ENCODE measurements around the gene GNPDA1. TPM values are rescaled to one million over a fixed set of nuclear protein-coding genes. Genes with fewer than 3 reads are reported as not detected.
A peak's percentile ranks its signal among the peaks of the same experiment; 100 is the strongest.

GNPDA1 gene
- total and polyA plus RNA-seq, 9 of the 15 experiments (the other 6 are each of a cell fraction or from before 2014, with no cell fraction given): 14.1 to 145 (median 52.2) TPM

DNA sequence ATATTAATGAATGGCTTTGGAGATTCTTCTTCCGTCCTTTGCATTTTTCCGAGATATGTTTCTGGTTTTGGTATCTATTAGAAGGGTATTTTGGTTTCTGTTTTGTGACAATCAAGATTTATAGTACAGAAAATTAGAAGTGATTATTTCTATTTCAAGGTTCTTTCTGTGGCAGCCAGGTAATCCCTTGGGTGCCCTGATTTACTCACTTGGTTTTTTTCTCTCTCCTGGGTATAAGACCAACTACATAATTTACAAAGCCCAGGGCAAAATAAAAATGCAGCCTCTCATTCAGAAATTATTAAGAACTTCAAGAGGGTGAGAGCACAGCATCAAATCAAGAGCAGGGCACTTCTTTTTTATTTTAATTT, 45.9 kb downstream of the GNPDA1 start:
- Histone ChIP-seq H3K27me3 (ENCODE audit: control insufficient read depth in 2 of 2, insufficient read depth in 2 of 2, low read length in 2 of 2) (no peaks in the 10 kb centered on the region), H4K20me1 (replicated peaks; ENCODE audit: control insufficient read depth, insufficient read depth, low read length) (no peaks in the 10 kb centered on the region), H2AFZ (ENCODE audit: low read depth, low read length) (peak overlapping the region; percentile 46; the same call in 1 of the 2 replicates), H3K36me3 (ENCODE audit: control insufficient read depth, insufficient read depth, low read length) (peaks cover 11% of the 10 kb centered on the region; the same call in 2 of the 3 replicates), H3K9me3 (replicated peaks; ENCODE audit: control insufficient read depth, insufficient read depth, low read depth, low read length) (no peaks in the 10 kb centered on the region), H3K9ac (ENCODE audit: insufficient read depth in 1 of 2, low read depth in 2 of 2, low read length in 2 of 2) (no peak overlapping the region), H3K4me2 (ENCODE audit: insufficient read depth, low read length) (no peak overlapping the region), H3K9me1 (ENCODE audit: control insufficient read depth, insufficient read depth, low read length) (no peaks in the 10 kb centered on the region), H3K79me2 (ENCODE audit: control insufficient read depth, insufficient read depth, low read length) (peaks cover 29% of the 10 kb centered on the region), H3K4me3 (no peak overlapping the region), H3K27ac (ENCODE audit: extremely low read depth, low read depth, low read length) (no peak overlapping the region), H3K4me1 (replicated peaks in 1 of 2; ENCODE audit: control insufficient read depth in 2 of 2, insufficient read depth in 2 of 2, low read length in 2 of 2) (peaks cover 9 to 14% of the 10 kb centered on the region in 2 experiments; a peak in 4 of 5 replicates)
- in situ Hi-C loops (cut with MboI): no loop called here
- DNase-seq (ENCODE audit: extremely low read depth in 1 of 4, low spot score in 3 of 4) (no peak), ATAC-seq (no peak), FAIRE-seq (no peak)
- TF ChIP-seq BRD4 (IDR thresholded peaks at IDR 0.05): no peak
- no peak for TF ChIP-seq POLR2G (IDR thresholded peaks at IDR 0.05; ENCODE audit: low read depth, low read length)
- TF ChIP-seq NCOA4 (IDR thresholded peaks at IDR 0.05; ENCODE audit: partially characterized antibody): no peak
- no peak for TF ChIP-seq TCF3 (CRISPR knock-in tag; IDR thresholded peaks at IDR 0.05)
- no peak for TF ChIP-seq HNRNPUL1 (IDR thresholded peaks at IDR 0.05; ENCODE audit: low read length)
- TF ChIP-seq BMI1 (IDR thresholded peaks at IDR 0.05; ENCODE audit: low read length): no peak
- TF ChIP-seq, protein P1, sequence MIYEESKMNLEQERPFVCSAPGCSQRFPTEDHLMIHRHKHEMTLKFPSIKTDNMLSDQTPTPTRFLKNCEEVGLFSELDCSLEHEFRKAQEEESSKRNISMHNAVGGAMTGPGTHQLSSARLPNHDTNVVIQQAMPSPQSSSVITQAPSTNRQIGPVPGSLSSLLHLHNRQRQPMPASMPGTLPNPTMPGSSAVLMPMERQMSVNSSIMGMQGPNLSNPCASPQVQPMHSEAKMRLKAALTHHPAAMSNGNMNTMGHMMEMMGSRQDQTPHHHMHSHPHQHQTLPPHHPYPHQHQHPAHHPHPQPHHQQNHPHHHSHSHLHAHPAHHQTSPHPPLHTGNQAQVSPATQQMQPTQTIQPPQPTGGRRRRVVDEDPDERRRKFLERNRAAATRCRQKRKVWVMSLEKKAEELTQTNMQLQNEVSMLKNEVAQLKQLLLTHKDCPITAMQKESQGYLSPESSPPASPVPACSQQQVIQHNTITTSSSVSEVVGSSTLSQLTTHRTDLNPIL (CRISPR knock-in tag; IDR thresholded peaks at IDR 0.05): no peak
- TF ChIP-seq SMC3 (conservative IDR thresholded peaks at IDR 0.05; ENCODE audit: insufficient read depth, low read depth, low read length): no peak
- no peak for TF ChIP-seq ZNF586 (CRISPR knock-in tag; conservative IDR thresholded peaks at IDR 0.05)
- intact Hi-C loops (cut with micrococcal nuclease): loop anchor here (10.0 kb wide), 3 partner anchors 152 to 302 kb away; no protein-coding TSS in a partner anchor
- CTCF ChIA-PET (ENCODE audit: low intra/inter-chr PET ratio): no interaction called here
- WGBS (ENCODE audit: insufficient coverage, low coverage, missing lambda C conversion rate): 96% methylated on average over 2 of the region's 2 CpGs
- BruUV-seq (replicated peaks): no TSS peak
- POLR2A ChIA-PET: no interaction called here
